Trophoblast cell (in vitro differentiated cells and primary cell): ENCODE measurements around the gene CAPZA2.

Experiments
- DNase-seq, 2 donors: peaks; one replicate each; pipeline ENCODE4 v3.0.0-alpha.2; 2016
- H2AFZ ChIP-seq: 2 replicates; pipeline ENCODE4 v1.6.1; 2013; ENCODE audit warnings: low read length, moderate library complexity, mild to moderate bottlenecking; ENCODE audit not compliant: insufficient read depth, poor library complexity
- H2AK5ac ChIP-seq: 2 replicates; pipeline ENCODE4 v1.6.1; 2013; ENCODE audit warnings: mild to moderate bottlenecking, low read length
- H2BK120ac ChIP-seq: 2 replicates; pipeline ENCODE4 v1.6.1; 2013; ENCODE audit warnings: low read length, mild to moderate bottlenecking, moderate library complexity; ENCODE audit not compliant: insufficient read depth, poor library complexity
- H2BK12ac ChIP-seq: 2 replicates; pipeline ENCODE4 v1.6.1; 2013; ENCODE audit warnings: mild to moderate bottlenecking, low read length, moderate library complexity
- H2BK5ac ChIP-seq: 2 replicates; pipeline ENCODE4 v1.6.1; 2013; ENCODE audit warnings: low read length, low read depth, moderate library complexity, mild to moderate bottlenecking; ENCODE audit not compliant: poor library complexity
- H3K14ac ChIP-seq: 2 replicates; pipeline ENCODE4 v1.6.1; 2013; ENCODE audit warnings: mild to moderate bottlenecking, low read length
- H3K18ac ChIP-seq: 2 replicates; pipeline ENCODE4 v1.6.1; 2013; ENCODE audit warnings: mild to moderate bottlenecking, low read length
- H3K23ac ChIP-seq: 2 replicates; pipeline ENCODE4 v1.6.1; 2013; ENCODE audit warnings: low read length
- H3K27ac ChIP-seq: 2 replicates; pipeline ENCODE4 v1.5.1; 2013; ENCODE audit warnings: low read depth, mild to moderate bottlenecking, inconsistent platforms, low read length, moderate library complexity
- H3K27me3 ChIP-seq: 2 replicates; pipeline ENCODE4 v1.6.1; 2013; ENCODE audit warnings: inconsistent platforms, mild to moderate bottlenecking, low read length, moderate library complexity; ENCODE audit not compliant: insufficient read depth
- H3K36me3 ChIP-seq, 2 experiments: 1 replicate in 1 of 2; 2 replicates in 1 of 2; pipeline ENCODE4 v1.6.1; 2013; ENCODE audit warnings: low read length in 2 of 2, mild to moderate bottlenecking in 2 of 2, moderate library complexity in 1 of 2; ENCODE audit not compliant: insufficient read depth in 2 of 2, control insufficient read depth in 1 of 2
- H3K4ac ChIP-seq: 2 replicates; pipeline ENCODE4 v1.6.1; 2013; ENCODE audit warnings: low read depth, mild to moderate bottlenecking, low read length, moderate library complexity
- H3K4me1 ChIP-seq, 2 experiments: 1 replicate in 1 of 2; 2 replicates in 1 of 2; pipeline ENCODE4 v1.6.1; 2013; ENCODE audit warnings: low read length in 2 of 2, mild to moderate bottlenecking in 2 of 2, moderate library complexity in 1 of 2; ENCODE audit not compliant: insufficient read depth in 2 of 2, control insufficient read depth in 1 of 2
- H3K4me2 ChIP-seq: 2 replicates; pipeline ENCODE4 v1.6.1; 2013; ENCODE audit warnings: inconsistent platforms, mild to moderate bottlenecking, low read length, moderate library complexity
- H3K4me3 ChIP-seq: 2 replicates; pipeline ENCODE4 v1.5.1; 2013; ENCODE audit warnings: mild to moderate bottlenecking, low read depth, low read length, inconsistent platforms
- H3K79me1 ChIP-seq: one replicate; pipeline ENCODE4 v1.6.1; 2013; ENCODE audit warnings: low read length
- H3K79me2 ChIP-seq: 2 replicates; pipeline ENCODE4 v1.6.1; 2013; ENCODE audit warnings: low read length, mild to moderate bottlenecking; ENCODE audit not compliant: control insufficient read depth, insufficient read depth, poor library complexity
- H3K9ac ChIP-seq: 2 replicates; pipeline ENCODE4 v1.6.1; 2013; ENCODE audit warnings: mild to moderate bottlenecking, low read length
- H3K9me3 ChIP-seq: 2 replicates; pipeline ENCODE4 v1.6.1; 2013; ENCODE audit warnings: low read depth, mild to moderate bottlenecking, control low read depth, inconsistent platforms, low read length; ENCODE audit not compliant: insufficient read depth
- H4K12ac ChIP-seq: 2 replicates; pipeline ENCODE4 v1.6.1; 2013; ENCODE audit warnings: low read depth, mild to moderate bottlenecking, low read length, moderate library complexity
- H4K8ac ChIP-seq: 2 replicates; pipeline ENCODE4 v1.6.1; 2013; ENCODE audit warnings: low read depth, mild to moderate bottlenecking, low read length, moderate library complexity
- H4K91ac ChIP-seq: one replicate; pipeline ENCODE4 v1.6.1; 2013; ENCODE audit warnings: low read depth, mild to moderate bottlenecking, low read length, moderate library complexity
- WGBS: extraction: QIAGEN DNeasy Blood & Tissue Kit; methylation state at CpG from one replicate; pipeline ENCODE4 v1.1.7; 2013; ENCODE audit warnings: missing lambda C conversion rate; ENCODE audit not compliant: insufficient read length, insufficient coverage; ENCODE audit errors: extremely low coverage; 5-methylcytosine and 5-hydroxymethylcytosine counted together

The CAPZA2 gene

DNA sequence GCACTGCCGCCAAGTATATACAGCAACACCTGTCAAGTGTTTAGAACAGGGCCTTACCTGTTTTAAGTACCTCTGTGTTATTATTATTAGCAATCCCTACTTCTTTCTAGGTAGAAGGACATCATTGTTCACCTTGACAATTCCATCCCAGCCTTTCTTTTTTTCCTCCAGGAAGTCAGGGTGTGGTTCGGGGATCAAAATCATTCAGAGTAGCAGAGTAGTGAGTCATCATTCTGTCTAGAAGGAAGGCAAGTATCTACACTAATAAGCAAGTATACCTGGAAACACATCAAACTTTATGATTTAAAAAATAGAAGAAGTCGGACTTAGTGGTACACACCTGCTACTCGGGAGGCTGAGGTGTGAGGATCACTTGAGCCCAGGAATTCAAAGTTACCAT, 25.5 kb upstream of the CAPZA2 start:
- WGBS = no CpG with 5 or more reads among the region's 4 CpGs
- Histone ChIP-seq H3K79me1 (no peaks in the 10 kb centered on the region), H2BK12ac (no peak overlapping the region), H3K4me2 (no peak overlapping the region), H3K4me1 (no peaks in the 10 kb centered on the region), H4K8ac (no peak overlapping the region), H3K27ac (no peak overlapping the region), H4K91ac (no peak overlapping the region), H4K12ac (no peak overlapping the region), H3K14ac (no peak overlapping the region), H3K23ac (no peak overlapping the region), H2BK120ac (no peak overlapping the region), H3K36me3 (no peaks in the 10 kb centered on the region), H3K4ac (no peak overlapping the region), H3K79me2 (no peaks in the 10 kb centered on the region), H3K27me3 (no peaks in the 10 kb centered on the region), H2BK5ac (no peak overlapping the region), H2AFZ (no peak overlapping the region), H2AK5ac (no peak overlapping the region), H3K9ac (no peak overlapping the region), H3K4me3 (no peak overlapping the region), H3K18ac (no peak overlapping the region), H3K9me3 (no peaks in the 10 kb centered on the region)
- DNase-seq = no peak

DNA sequence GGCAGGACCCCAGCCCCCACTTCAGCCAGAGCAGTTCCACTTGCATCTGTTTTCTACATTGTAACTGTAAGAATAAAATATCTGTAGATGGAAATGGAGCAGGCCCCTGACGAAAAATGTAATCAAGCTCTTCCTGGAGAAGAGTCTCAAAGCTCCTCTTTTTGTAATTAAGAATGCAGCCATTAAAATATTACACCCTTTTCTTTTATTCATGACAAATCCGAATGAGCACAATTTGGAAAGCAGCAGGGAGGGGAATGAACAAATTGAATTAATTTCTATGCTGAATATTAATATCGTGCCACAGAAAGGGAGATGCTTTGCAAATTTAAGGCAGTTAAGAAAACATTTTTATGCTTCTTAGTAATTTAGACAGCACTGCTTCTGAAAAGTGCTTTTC, 24.8 kb upstream of the CAPZA2 start:
- no peaks in the 10 kb centered on the region for H3K79me2 ChIP-seq
- no peak overlapping the region for H3K9ac ChIP-seq
- no peak overlapping the region for H3K4ac ChIP-seq
- H3K27me3 ChIP-seq = no peaks in the 10 kb centered on the region
- H3K9me3 ChIP-seq = no peaks in the 10 kb centered on the region
- H3K18ac ChIP-seq = no peak overlapping the region
- H2BK12ac ChIP-seq = no peak overlapping the region
- no CpG with 5 or more reads among the region's 3 CpGs for WGBS
- no peak overlapping the region for H4K12ac ChIP-seq
- H3K36me3 ChIP-seq = no peaks in the 10 kb centered on the region
- no peak overlapping the region for H2BK120ac ChIP-seq
- H3K79me1 ChIP-seq = no peaks in the 10 kb centered on the region
- no peak overlapping the region for H2AK5ac ChIP-seq
- no peaks in the 10 kb centered on the region for H3K4me1 ChIP-seq
- no peak overlapping the region for H4K8ac ChIP-seq
- DNase-seq = no peak
- no peak overlapping the region for H4K91ac ChIP-seq
- no peak overlapping the region for H3K14ac ChIP-seq
- no peak overlapping the region for H2AFZ ChIP-seq
- no peak overlapping the region for H3K27ac ChIP-seq
- H3K23ac ChIP-seq = no peak overlapping the region
- no peak overlapping the region for H2BK5ac ChIP-seq
- H3K4me2 ChIP-seq = no peak overlapping the region
- H3K4me3 ChIP-seq = no peak overlapping the region

DNA sequence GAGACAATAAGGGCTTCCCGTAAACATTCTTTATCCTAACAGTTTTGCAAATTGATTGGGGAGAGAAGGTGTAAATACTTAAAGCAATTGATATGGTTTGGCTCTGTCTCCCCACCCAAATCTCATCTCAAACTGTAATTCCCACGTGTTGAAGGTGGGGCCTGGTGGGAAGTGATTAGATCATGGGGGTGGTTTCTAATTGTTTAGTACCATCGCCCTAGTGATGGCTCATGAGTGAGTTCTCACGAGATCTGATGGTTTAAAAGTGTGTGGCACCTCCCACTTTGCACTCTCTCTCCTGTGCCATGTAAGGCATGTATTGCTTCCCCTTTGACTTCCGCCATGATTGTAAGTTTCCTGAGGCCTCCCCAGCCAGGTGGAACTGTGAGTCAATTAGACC, 22.1 kb upstream of the CAPZA2 start:
- no peak overlapping the region for H3K4ac ChIP-seq
- no peak overlapping the region for H2BK12ac ChIP-seq
- no peak overlapping the region for H2AK5ac ChIP-seq
- no peaks in the 10 kb centered on the region for H3K36me3 ChIP-seq
- H3K79me1 ChIP-seq = no peaks in the 10 kb centered on the region
- no CpG with 5 or more reads among the region's 5 CpGs for WGBS
- no peak overlapping the region for H3K4me3 ChIP-seq
- H3K27me3 ChIP-seq = no peaks in the 10 kb centered on the region
- no peaks in the 10 kb centered on the region for H3K9me3 ChIP-seq
- no peak overlapping the region for H3K14ac ChIP-seq
- no peak overlapping the region for H2AFZ ChIP-seq
- H3K4me1 ChIP-seq = no peaks in the 10 kb centered on the region
- H3K9ac ChIP-seq = no peak overlapping the region
- H3K18ac ChIP-seq = no peak overlapping the region
- DNase-seq = no peak
- H3K79me2 ChIP-seq = no peaks in the 10 kb centered on the region
- no peak overlapping the region for H3K23ac ChIP-seq
- no peak overlapping the region for H4K91ac ChIP-seq
- no peak overlapping the region for H2BK120ac ChIP-seq
- H3K4me2 ChIP-seq = no peak overlapping the region
- no peak overlapping the region for H4K12ac ChIP-seq
- no peak overlapping the region for H3K27ac ChIP-seq
- no peak overlapping the region for H2BK5ac ChIP-seq
- H4K8ac ChIP-seq = no peak overlapping the region

DNA sequence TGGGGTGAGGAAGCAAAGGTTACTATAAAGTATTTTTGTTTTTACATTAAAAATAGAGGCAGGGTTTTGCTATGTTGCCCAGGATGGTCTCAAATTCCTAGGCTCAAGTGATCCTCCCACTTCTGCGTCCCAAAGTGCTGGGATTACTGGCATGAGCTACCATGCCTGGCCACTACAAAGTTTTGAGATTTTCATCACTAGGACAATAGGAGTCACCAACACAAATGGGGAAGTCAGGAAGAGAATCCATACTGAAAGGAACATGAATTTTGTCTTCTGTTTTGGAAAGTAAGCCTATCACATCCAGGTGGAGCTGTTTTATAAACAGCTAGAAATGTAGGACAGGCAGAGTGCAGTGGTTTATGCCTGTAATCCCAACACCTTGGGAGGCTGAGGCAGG, 20.0 kb upstream of the CAPZA2 start:
- H2BK12ac ChIP-seq = no peak overlapping the region

More for the DNA sequence above, 20.0 kb upstream of the CAPZA2 start:
- H3K79me1 ChIP-seq = no peaks in the 10 kb centered on the region
- H3K4me2 ChIP-seq = no peak overlapping the region
- no peak overlapping the region for H4K8ac ChIP-seq
- no peak overlapping the region for H3K18ac ChIP-seq
- H3K4ac ChIP-seq = no peak overlapping the region
- no peak overlapping the region for H3K14ac ChIP-seq
- H2BK120ac ChIP-seq = no peak overlapping the region
- no peak overlapping the region for H3K9ac ChIP-seq
- no peak overlapping the region for H4K12ac ChIP-seq
- no peaks in the 10 kb centered on the region for H3K9me3 ChIP-seq
- no peak for DNase-seq
- H2BK5ac ChIP-seq = no peak overlapping the region
- no CpG with 5 or more reads among the region's 1 CpG for WGBS
- H3K23ac ChIP-seq = no peak overlapping the region
- H3K27me3 ChIP-seq = no peaks in the 10 kb centered on the region
- H3K36me3 ChIP-seq = no peaks in the 10 kb centered on the region
- H3K4me1 ChIP-seq = no peaks in the 10 kb centered on the region
- no peaks in the 10 kb centered on the region for H3K79me2 ChIP-seq
- H3K27ac ChIP-seq = no peak overlapping the region
- H3K4me3 ChIP-seq = no peak overlapping the region
- no peak overlapping the region for H2AK5ac ChIP-seq
- no peak overlapping the region for H4K91ac ChIP-seq
- no peak overlapping the region for H2AFZ ChIP-seq
